Fibroblast of mammary gland (primary cell): Measurements from ENCODE around the gene TMEM255B.

Experiments
- DNase-seq: peaks from one replicate; pipeline ENCODE4 v3.0.0-alpha.2; 2010; ENCODE audit warnings: low read depth
- H3K4me3 ChIP-seq: 2 replicates; pipeline ENCODE4 v1.5.1; 2011; ENCODE audit warnings: low read depth, mild to moderate bottlenecking, low read length, moderate library complexity; ENCODE audit not compliant: control insufficient read depth
- TF ChIP-seq, protein P1 (sequence below): conservative IDR thresholded peaks from 2 replicates; pipeline ENCODE4 v1.5.1; 2011; ENCODE audit warnings: low read depth, low read length, inconsistent platforms; ENCODE audit not compliant: control insufficient read depth, insufficient read depth

TMEM255B gene

GRCh38 chr13:113856716-113857065, 97.7 kb downstream of the TMEM255B start:
- H3K4me3 ChIP-seq = no peak overlapping the region
- peak; percentile 71 for DNase-seq
- TF ChIP-seq, protein P1, sequence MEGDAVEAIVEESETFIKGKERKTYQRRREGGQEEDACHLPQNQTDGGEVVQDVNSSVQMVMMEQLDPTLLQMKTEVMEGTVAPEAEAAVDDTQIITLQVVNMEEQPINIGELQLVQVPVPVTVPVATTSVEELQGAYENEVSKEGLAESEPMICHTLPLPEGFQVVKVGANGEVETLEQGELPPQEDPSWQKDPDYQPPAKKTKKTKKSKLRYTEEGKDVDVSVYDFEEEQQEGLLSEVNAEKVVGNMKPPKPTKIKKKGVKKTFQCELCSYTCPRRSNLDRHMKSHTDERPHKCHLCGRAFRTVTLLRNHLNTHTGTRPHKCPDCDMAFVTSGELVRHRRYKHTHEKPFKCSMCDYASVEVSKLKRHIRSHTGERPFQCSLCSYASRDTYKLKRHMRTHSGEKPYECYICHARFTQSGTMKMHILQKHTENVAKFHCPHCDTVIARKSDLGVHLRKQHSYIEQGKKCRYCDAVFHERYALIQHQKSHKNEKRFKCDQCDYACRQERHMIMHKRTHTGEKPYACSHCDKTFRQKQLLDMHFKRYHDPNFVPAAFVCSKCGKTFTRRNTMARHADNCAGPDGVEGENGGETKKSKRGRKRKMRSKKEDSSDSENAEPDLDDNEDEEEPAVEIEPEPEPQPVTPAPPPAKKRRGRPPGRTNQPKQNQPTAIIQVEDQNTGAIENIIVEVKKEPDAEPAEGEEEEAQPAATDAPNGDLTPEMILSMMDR = no peak

DNA sequence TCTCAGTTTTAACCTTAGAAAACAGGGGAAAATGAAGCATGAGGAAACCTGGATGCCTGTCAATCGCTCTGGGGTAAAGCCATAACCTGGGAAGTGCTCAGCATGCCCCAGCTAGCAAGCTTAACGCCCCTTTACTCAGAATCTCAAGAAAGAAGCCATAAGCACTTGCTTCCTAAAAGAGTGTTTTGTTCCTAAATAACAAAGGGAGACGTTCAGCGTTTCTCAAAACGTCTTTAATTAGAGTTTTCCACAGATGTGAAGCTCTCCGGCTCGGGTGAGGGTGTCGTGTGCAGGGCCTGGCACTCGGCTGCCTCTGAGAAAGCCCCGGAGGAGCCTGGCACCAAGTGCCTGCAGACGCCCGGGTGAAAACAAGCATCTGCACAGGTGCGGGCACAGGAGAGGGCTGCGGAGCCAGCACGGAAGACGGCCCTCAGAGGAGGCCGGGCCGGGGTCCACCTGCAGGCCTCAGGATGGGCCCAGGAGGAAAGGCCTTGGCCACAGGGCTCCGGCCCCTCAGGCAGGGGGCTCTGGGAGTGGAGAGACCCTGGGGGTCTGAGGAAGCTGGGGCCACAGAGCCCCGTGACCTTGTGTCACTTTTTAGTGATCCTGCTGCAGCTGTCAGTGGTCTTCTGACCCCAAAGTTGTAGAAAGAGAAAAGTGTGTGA, 98.6 kb downstream of the TMEM255B start:
- no peak for DNase-seq
- TF ChIP-seq, protein P1 = no peak
- H3K4me3 ChIP-seq = no peak overlapping the region

DNA sequence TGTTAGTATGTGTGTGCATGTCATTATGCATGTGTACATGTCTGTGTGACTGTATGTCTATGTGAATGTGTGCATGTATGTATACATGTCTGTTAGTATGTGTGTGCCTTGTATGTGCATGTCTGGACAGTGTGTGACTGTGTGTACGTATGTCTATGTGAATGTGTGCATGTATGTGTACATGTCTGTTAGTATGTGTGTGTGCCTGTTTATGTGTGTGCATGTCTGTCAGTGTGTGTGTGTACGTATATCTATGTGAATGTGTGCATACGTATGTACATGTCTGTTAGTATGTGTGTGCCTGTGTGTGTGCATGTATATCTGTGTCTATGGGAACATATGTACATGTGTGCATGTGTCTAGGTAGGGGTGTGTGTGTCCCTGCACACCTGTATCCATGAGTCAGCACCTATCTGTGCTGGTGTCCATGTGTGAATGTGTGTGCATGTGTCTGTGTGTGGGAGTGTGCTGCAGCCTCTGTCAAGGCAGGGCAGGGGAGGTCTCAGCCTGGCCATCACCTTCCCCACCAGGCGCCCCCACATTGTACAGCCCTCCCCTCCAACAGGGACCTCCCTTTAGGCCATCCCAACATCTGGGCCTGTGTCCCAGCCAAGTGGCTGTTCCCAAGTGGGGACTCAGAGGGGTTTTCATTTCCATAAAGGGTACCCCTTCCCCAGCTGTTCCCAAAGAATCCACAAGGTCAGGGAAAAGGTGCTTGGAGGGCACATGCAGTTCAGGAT, 100.5 kb downstream of the TMEM255B start:
- DNase-seq = no peak
- TF ChIP-seq, protein P1 = no peak

GRCh38 chr13:113860051-113860664, 101.1 kb downstream of the TMEM255B start:
- TF ChIP-seq, protein P1 = no peak
- no peak for DNase-seq
- H3K4me3 ChIP-seq = no peak overlapping the region

More for the DNA sequence above, 100.5 kb downstream of the TMEM255B start:
- no peak overlapping the region for H3K4me3 ChIP-seq

GRCh38 chr13:113860665-113861432, 101.8 kb downstream of the TMEM255B start:
- no peak overlapping the region for H3K4me3 ChIP-seq
- no peak for DNase-seq
- TF ChIP-seq, protein P1 = no peak

DNA sequence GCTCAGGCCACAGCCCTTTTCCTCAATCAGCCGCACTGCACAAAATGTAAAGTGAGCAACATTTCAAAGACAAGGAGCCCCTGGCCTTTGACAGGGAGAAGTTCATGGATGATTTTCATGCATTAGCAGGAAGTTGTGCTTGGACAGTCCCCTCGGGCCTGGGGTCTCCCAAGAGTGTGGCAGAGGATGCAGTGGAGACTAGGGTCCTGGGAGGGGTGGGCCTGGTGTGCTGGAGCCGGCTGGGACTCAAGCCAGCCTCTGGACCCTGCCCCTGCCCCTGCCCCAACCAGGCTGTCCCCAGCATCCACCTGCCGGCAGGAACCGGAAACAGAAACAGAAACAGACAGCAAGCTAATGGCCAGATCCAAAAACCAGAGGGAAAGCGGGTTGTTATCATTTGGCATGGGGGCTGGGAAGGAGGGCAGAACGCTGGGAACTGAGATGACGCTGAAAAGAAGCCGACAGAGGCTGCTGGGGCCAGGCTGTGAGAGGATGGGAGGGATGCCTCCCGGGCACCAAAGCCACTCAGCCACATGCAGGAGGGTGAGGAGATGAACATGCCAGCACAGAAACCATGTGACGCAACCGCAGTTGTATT, 102.5 kb downstream of the TMEM255B start:
- H3K4me3 ChIP-seq = peak overlapping the region; percentile 87
- TF ChIP-seq, protein P1 = no peak
- DNase-seq = no peak
